Astrocyte (in vitro differentiated cells and primary cell): ENCODE measurements around the gene ST14. TPM values are rescaled to one million over a fixed set of nuclear protein-coding genes. Genes with fewer than 3 reads are reported as not detected.
"Not testable (repeated sequence)": the region's sequence is repeated elsewhere in the genome, so short reads cannot be mapped to it uniquely, and the experiment has no call there.

Source experiments
- DNase-seq: peaks from one replicate; pipeline ENCODE4 v3.0.0-alpha.2; 2010; ENCODE audit warnings: low read depth
- FAIRE-seq: peaks from 2 replicates; lab custom pipeline; 2011; peaks lifted over from hg19 to GRCh38; lab: Jason Lieb, UNC
- H2AFZ ChIP-seq: 2 replicates; pipeline ENCODE4 v1.6.0; 2012; ENCODE audit warnings: low read depth, low read length, inconsistent platforms
- H3K27ac ChIP-seq: 2 replicates; pipeline ENCODE4 v1.5.1; 2011; ENCODE audit warnings: low read depth, low read length, inconsistent platforms
- H3K27me3 ChIP-seq: 2 replicates; pipeline ENCODE4 v1.6.0; 2011; ENCODE audit warnings: low read length, inconsistent platforms; ENCODE audit not compliant: insufficient read depth
- H3K36me3 ChIP-seq: 2 replicates; pipeline ENCODE4 v1.5.1; 2011; ENCODE audit warnings: low read length, inconsistent platforms; ENCODE audit not compliant: insufficient read depth
- H3K4me1 ChIP-seq: 2 replicates; pipeline ENCODE4 v1.5.1; 2011; ENCODE audit warnings: low read length, inconsistent platforms; ENCODE audit not compliant: insufficient read depth
- H3K4me2 ChIP-seq: 2 replicates; pipeline ENCODE4 v1.6.0; 2012; ENCODE audit warnings: low read length, inconsistent platforms
- H3K4me3 ChIP-seq: 2 replicates; pipeline ENCODE4 v1.5.1; 2011; ENCODE audit warnings: low read depth, mild to moderate bottlenecking, low read length, inconsistent platforms; ENCODE audit not compliant: insufficient read depth
- H3K79me2 ChIP-seq: 2 replicates; pipeline ENCODE4 v1.6.0; 2012; ENCODE audit warnings: mild to moderate bottlenecking, low read length, inconsistent platforms; ENCODE audit not compliant: insufficient read depth
- H3K9ac ChIP-seq: 2 replicates; pipeline ENCODE4 v1.6.0; 2012; ENCODE audit warnings: mild to moderate bottlenecking, low read length, inconsistent platforms
- H3K9me3 ChIP-seq: 2 replicates; pipeline ENCODE4 v1.5.1; 2012; ENCODE audit warnings: low read depth, mild to moderate bottlenecking, low read length, inconsistent platforms; ENCODE audit not compliant: insufficient read depth
- H4K20me1 ChIP-seq: 2 replicates; pipeline ENCODE4 v1.6.0; 2012; ENCODE audit warnings: low read length, inconsistent platforms; ENCODE audit not compliant: insufficient read depth
- H3K27ac Mint-ChIP-seq: one replicate; pipeline ENCODE4 v1.8.0; 2021; ENCODE audit warnings: mild to moderate bottlenecking, mixed read lengths; ENCODE audit not compliant: unreplicated experiment
- H3K27me3 Mint-ChIP-seq: one replicate; pipeline ENCODE4 v1.8.0; 2021; ENCODE audit warnings: low read depth, mixed read lengths; ENCODE audit not compliant: unreplicated experiment
- H3K36me3 Mint-ChIP-seq: one replicate; pipeline ENCODE4 v1.8.0; 2021; ENCODE audit warnings: low read depth, mixed read lengths; ENCODE audit not compliant: unreplicated experiment
- H3K4me1 Mint-ChIP-seq: one replicate; pipeline ENCODE4 v1.8.0; 2021; ENCODE audit warnings: low read depth, mixed read lengths; ENCODE audit not compliant: unreplicated experiment
- H3K4me3 Mint-ChIP-seq: one replicate; pipeline ENCODE4 v1.8.0; 2021; ENCODE audit warnings: mild to moderate bottlenecking, moderate library complexity, mixed read lengths; ENCODE audit not compliant: unreplicated experiment
- H3K9me3 Mint-ChIP-seq: one replicate; pipeline ENCODE4 v1.8.0; 2021; ENCODE audit warnings: mild to moderate bottlenecking, mixed read lengths; ENCODE audit not compliant: unreplicated experiment
- CTCF ChIP-seq: IDR thresholded peaks from 2 replicates; pipeline ENCODE4 v1.5.1; 2011; ENCODE audit warnings: low read depth, mild to moderate bottlenecking, inconsistent platforms, low read length, moderate library complexity; ENCODE audit not compliant: insufficient read depth
- EZH2 ChIP-seq: IDR thresholded peaks from 2 replicates; pipeline ENCODE4 v1.6.1; 2012; ENCODE audit warnings: mild to moderate bottlenecking, low read length, inconsistent platforms; ENCODE audit not compliant: insufficient read depth
- total RNA-seq: library from RNA; stranded (reverse); gene quantifications from 2 replicates; pipeline ENCODE4 v1.2.1, GENCODE V29; 2021

The ST14 gene
- total RNA-seq, 1 donor from 2014 or later, result 4.2 TPM

- Mint-ChIP-seq H3K4me3 (no peak overlapping the region), H3K4me1 (peaks cover 13% of the 10 kb centered on the region), H3K27me3 (no peaks in the 10 kb centered on the region), H3K27ac (no peak overlapping the region), H3K36me3 (peaks cover 1% of the 10 kb centered on the region), H3K9me3 (no peaks in the 10 kb centered on the region)
- Histone ChIP-seq H3K4me3 (no peak overlapping the region), H3K27me3 (no peaks in the 10 kb centered on the region), H4K20me1 (peaks cover 3% of the 10 kb centered on the region), H2AFZ (no peak overlapping the region), H3K4me1 (no peaks in the 10 kb centered on the region), H3K27ac (no peak overlapping the region), H3K4me2 (no peak overlapping the region), H3K36me3 (peaks cover 2% of the 10 kb centered on the region), H3K9ac (no peak overlapping the region), H3K79me2 (no peaks in the 10 kb centered on the region), H3K9me3 (no peaks in the 10 kb centered on the region)
- TF ChIP-seq CTCF, result no peak
- no peak for TF ChIP-seq EZH2
- FAIRE-seq (no peak), DNase-seq (no peak)
Measured at GRCh38 chr11:130241713-130242112, 82.1 kb downstream of the ST14 start.

- Histone ChIP-seq H3K27me3 (no peaks in the 10 kb centered on the region), H3K79me2 (no peaks in the 10 kb centered on the region), H3K4me1 (no peaks in the 10 kb centered on the region), H4K20me1 (peaks cover 10% of the 10 kb centered on the region), H3K4me2 (no peak overlapping the region), H3K27ac (no peak overlapping the region), H3K9ac (no peak overlapping the region), H3K36me3 (no peaks in the 10 kb centered on the region), H2AFZ (no peak overlapping the region), H3K9me3 (no peaks in the 10 kb centered on the region), H3K4me3 (no peak overlapping the region)
- DNase-seq (no peak), FAIRE-seq (no peak)
- Mint-ChIP-seq H3K27ac (no peak overlapping the region), H3K36me3 (peaks cover 1% of the 10 kb centered on the region), H3K27me3 (no peaks in the 10 kb centered on the region), H3K4me1 (peaks cover 13% of the 10 kb centered on the region), H3K9me3 (no peaks in the 10 kb centered on the region), H3K4me3 (no peak overlapping the region)
- no peak for TF ChIP-seq CTCF
- TF ChIP-seq EZH2, result no peak
Measured at GRCh38 chr11:130243816-130244215, 84.2 kb downstream of the ST14 start.

GRCh38 chr11:130244848-130245247 lies 85.3 kb downstream of the ST14 start:
- no peak overlapping the region for H3K4me2 ChIP-seq
- no peak overlapping the region for H3K9ac ChIP-seq
- FAIRE-seq, result no peak

GRCh38 chr11:130245375-130245774 lies 85.8 kb downstream of the ST14 start:
- not testable (repeated sequence) for H3K4me1 ChIP-seq, DNase-seq, H3K27me3 ChIP-seq, H3K36me3 ChIP-seq, H3K9me3 Mint-ChIP-seq, H3K4me3 ChIP-seq, H2AFZ ChIP-seq, H3K9me3 ChIP-seq, H3K9ac ChIP-seq, H3K27ac ChIP-seq, FAIRE-seq, H3K4me2 ChIP-seq, H3K27ac Mint-ChIP-seq, H3K27me3 Mint-ChIP-seq, H3K36me3 Mint-ChIP-seq, H3K4me3 Mint-ChIP-seq, H4K20me1 ChIP-seq, H3K79me2 ChIP-seq
- H3K4me1 Mint-ChIP-seq, result peaks cover 13% of the 10 kb centered on the region

More at GRCh38 chr11:130244848-130245247, 85.3 kb downstream of the ST14 start:
- no peaks in the 10 kb centered on the region for H3K79me2 ChIP-seq
- H3K9me3 ChIP-seq, result no peaks in the 10 kb centered on the region
- Mint-ChIP-seq H3K36me3 (peaks cover 3% of the 10 kb centered on the region), H3K27ac (no peak overlapping the region), H3K27me3 (no peaks in the 10 kb centered on the region), H3K4me1 (peaks cover 13% of the 10 kb centered on the region), H3K4me3 (no peak overlapping the region), H3K9me3 (no peaks in the 10 kb centered on the region)
- no peak for DNase-seq
- no peak overlapping the region for H3K27ac ChIP-seq
- H4K20me1 ChIP-seq, result peaks cover 10% of the 10 kb centered on the region
- no peak overlapping the region for H2AFZ ChIP-seq
- TF ChIP-seq CTCF, result no peak
- TF ChIP-seq EZH2, result no peak
- no peaks in the 10 kb centered on the region for H3K4me1 ChIP-seq
- no peak overlapping the region for H3K4me3 ChIP-seq
- H3K36me3 ChIP-seq, result no peaks in the 10 kb centered on the region
- no peaks in the 10 kb centered on the region for H3K27me3 ChIP-seq
